SK-N-SH treated with all-trans-retinoic acid at 6 μM for 48 hours (cell line): ENCODE measurements around the gene METTL17.
A peak's percentile ranks its signal among the peaks of the same experiment; 100 is the strongest.
"Not testable (repeated sequence)": the region's sequence is repeated elsewhere in the genome, so short reads cannot be mapped to it uniquely, and the experiment has no call there.

ENCODE experiments used
- ATAC-seq: fragments of 200-7000 bp; cut with Tn5 transposase; 3 replicates; pipeline ENCODE4 v1.9.1; 2020; ENCODE audit warnings: mild to moderate bottlenecking, moderate library complexity
- ARNTL ChIP-seq: fragments of 450-650 bp; formaldehyde crosslinking; IDR thresholded peaks from 2 replicates; pipeline ENCODE4 v1.5.0; 2020; ENCODE audit warnings: low read depth, mild to moderate bottlenecking, moderate library complexity, borderline replicate concordance
- BACH2 ChIP-seq: fragments of 250-450 bp; sonication (Bioruptor Pico); IDR thresholded peaks from 2 replicates; pipeline ENCODE4 v1.9.0; 2021; ENCODE audit warnings: mild to moderate bottlenecking, borderline replicate concordance
- CSDC2 ChIP-seq: fragments of 250-450 bp; sonication (Bioruptor Pico); IDR thresholded peaks from 2 replicates; pipeline ENCODE4 v1.5.0; 2020; ENCODE audit warnings: mild to moderate bottlenecking, moderate library complexity
- ESRRG ChIP-seq: fragments of 250-450 bp; sonication (Bioruptor Pico); IDR thresholded peaks from 2 replicates; pipeline ENCODE4 v1.6.1; 2021; ENCODE audit warnings: mild to moderate bottlenecking
- GLIS3 ChIP-seq: fragments of 250-450 bp; sonication (Bioruptor Pico); IDR thresholded peaks from 2 replicates; pipeline ENCODE4 v1.5.0; 2020; ENCODE audit warnings: mild to moderate bottlenecking, moderate library complexity
- ISL1 ChIP-seq: fragments of 250-450 bp; sonication (Bioruptor Pico); IDR thresholded peaks from 2 replicates; pipeline ENCODE4 v2.1.2; 2022; ENCODE audit warnings: mild to moderate bottlenecking, moderate library complexity
- OSR1 ChIP-seq: fragments of 250-450 bp; sonication (Bioruptor Pico); IDR thresholded peaks from 2 replicates; pipeline ENCODE4 v1.8.0; 2022; ENCODE audit warnings: moderate library complexity, mild to moderate bottlenecking, inconsistent platforms
- PPARA ChIP-seq: fragments of 250-450 bp; sonication (Bioruptor Pico); IDR thresholded peaks from 2 replicates; pipeline ENCODE4 v1.5.0; 2020; ENCODE audit warnings: mild to moderate bottlenecking, borderline replicate concordance
- RARB ChIP-seq: fragments of 250-450 bp; sonication (Bioruptor Pico); IDR thresholded peaks from 2 replicates; pipeline ENCODE4 v1.8.0; 2021; ENCODE audit warnings: mild to moderate bottlenecking, moderate library complexity
- SNAI2 ChIP-seq: fragments of 250-450 bp; sonication (Bioruptor Pico); IDR thresholded peaks from 2 replicates; pipeline ENCODE4 v1.5.0; 2020; ENCODE audit warnings: mild to moderate bottlenecking, moderate library complexity
- TCF4 ChIP-seq: fragments of 250-450 bp; sonication (Bioruptor Pico); IDR thresholded peaks from 2 replicates; pipeline ENCODE4 v1.8.0; 2021; ENCODE audit warnings: mild to moderate bottlenecking, moderate library complexity, borderline replicate concordance
- TOX ChIP-seq: fragments of 250-450 bp; sonication (Bioruptor Pico); IDR thresholded peaks from 2 replicates; pipeline ENCODE4 v1.8.0; 2021; ENCODE audit warnings: mild to moderate bottlenecking, moderate library complexity, borderline replicate concordance
- ZC3H10 ChIP-seq: fragments of 250-450 bp; sonication (Bioruptor Pico); IDR thresholded peaks from 2 replicates; pipeline ENCODE4 v1.5.1; 2021; ENCODE audit warnings: mild to moderate bottlenecking, moderate library complexity
- ZFP3 ChIP-seq: fragments of 250-450 bp; sonication (Bioruptor Pico); IDR thresholded peaks from 2 replicates; pipeline ENCODE4 v1.5.0; 2020; ENCODE audit warnings: mild to moderate bottlenecking, moderate library complexity
- ZFP30 ChIP-seq: fragments of 450-650 bp; formaldehyde crosslinking; IDR thresholded peaks from 2 replicates; pipeline ENCODE4 v1.5.0; 2022; ENCODE audit warnings: mild to moderate bottlenecking, moderate library complexity
- ZNF565 ChIP-seq: fragments of 450-650 bp; formaldehyde crosslinking; conservative IDR thresholded peaks from 2 replicates; pipeline ENCODE4 v1.5.0; 2020; ENCODE audit warnings: low read depth, mild to moderate bottlenecking, moderate library complexity
- ZNF70 ChIP-seq: fragments of 450-650 bp; formaldehyde crosslinking; IDR thresholded peaks from 2 replicates; pipeline ENCODE4 v1.5.0; 2020; ENCODE audit warnings: mild to moderate bottlenecking, moderate library complexity
- ZNF8 ChIP-seq: fragments of 450-650 bp; formaldehyde crosslinking; IDR thresholded peaks from 2 replicates; pipeline ENCODE4 v1.5.0; 2020; ENCODE audit warnings: mild to moderate bottlenecking, moderate library complexity
- TF ChIP-seq, protein P1 (sequence below): fragments of 250-450 bp; sonication (Bioruptor Pico); IDR thresholded peaks from 2 replicates; pipeline ENCODE4 v1.8.0; 2020; ENCODE audit warnings: mild to moderate bottlenecking, moderate library complexity, borderline replicate concordance
- TF ChIP-seq, protein P2 (sequence below): fragments of 250-450 bp; sonication (Bioruptor Pico); IDR thresholded peaks from 2 replicates; pipeline ENCODE4 v1.5.0; 2020; ENCODE audit warnings: mild to moderate bottlenecking, moderate library complexity
- TF ChIP-seq, protein P3 (sequence below): fragments of 250-450 bp; sonication (Bioruptor Pico); IDR thresholded peaks from 2 replicates; pipeline ENCODE4 v1.8.0; 2021; ENCODE audit warnings: low read depth, mild to moderate bottlenecking, moderate library complexity, borderline replicate concordance
- TF ChIP-seq, protein P4 (sequence below): fragments of 250-450 bp; sonication (Bioruptor Pico); IDR thresholded peaks from 2 replicates; pipeline ENCODE4 v1.5.1; 2021; ENCODE audit warnings: mild to moderate bottlenecking, moderate library complexity
- TF ChIP-seq, protein P5 (sequence below): fragments of 250-450 bp; sonication (Bioruptor Pico); IDR thresholded peaks from 2 replicates; pipeline ENCODE4 v1.5.1; 2020; ENCODE audit warnings: low read depth, mild to moderate bottlenecking, moderate library complexity

Gene METTL17

DNA sequence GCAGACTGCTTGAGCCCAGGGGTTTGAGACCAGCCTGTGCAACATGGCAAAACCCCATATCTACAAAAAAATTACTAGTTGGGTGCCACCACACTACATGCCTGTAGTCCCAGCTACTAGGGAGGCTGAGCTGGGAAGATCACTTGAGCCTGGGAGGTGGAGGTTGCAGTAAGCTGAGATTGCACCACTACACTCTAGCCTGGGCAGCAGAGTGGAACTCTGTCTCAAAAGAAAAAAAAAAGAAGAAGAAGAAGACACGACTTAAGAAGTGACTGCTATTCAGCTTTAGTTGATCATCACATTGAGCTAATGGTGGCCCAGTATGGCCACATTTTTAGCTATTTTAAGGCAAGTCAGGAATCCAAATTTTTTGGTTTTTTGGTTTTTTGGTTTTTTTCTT lies 8.9 kb upstream of the METTL17 start:
- TF ChIP-seq SNAI2 (CRISPR knock-in tag) (no peak), ZNF70 (no peak), ISL1 (no peak), ZFP3 (CRISPR knock-in tag) (no peak), ZNF565 (CRISPR knock-in tag) (no peak), TOX (CRISPR knock-in tag) (no peak), RARB (CRISPR knock-in tag) (no peak)
- TF ChIP-seq, protein P1, sequence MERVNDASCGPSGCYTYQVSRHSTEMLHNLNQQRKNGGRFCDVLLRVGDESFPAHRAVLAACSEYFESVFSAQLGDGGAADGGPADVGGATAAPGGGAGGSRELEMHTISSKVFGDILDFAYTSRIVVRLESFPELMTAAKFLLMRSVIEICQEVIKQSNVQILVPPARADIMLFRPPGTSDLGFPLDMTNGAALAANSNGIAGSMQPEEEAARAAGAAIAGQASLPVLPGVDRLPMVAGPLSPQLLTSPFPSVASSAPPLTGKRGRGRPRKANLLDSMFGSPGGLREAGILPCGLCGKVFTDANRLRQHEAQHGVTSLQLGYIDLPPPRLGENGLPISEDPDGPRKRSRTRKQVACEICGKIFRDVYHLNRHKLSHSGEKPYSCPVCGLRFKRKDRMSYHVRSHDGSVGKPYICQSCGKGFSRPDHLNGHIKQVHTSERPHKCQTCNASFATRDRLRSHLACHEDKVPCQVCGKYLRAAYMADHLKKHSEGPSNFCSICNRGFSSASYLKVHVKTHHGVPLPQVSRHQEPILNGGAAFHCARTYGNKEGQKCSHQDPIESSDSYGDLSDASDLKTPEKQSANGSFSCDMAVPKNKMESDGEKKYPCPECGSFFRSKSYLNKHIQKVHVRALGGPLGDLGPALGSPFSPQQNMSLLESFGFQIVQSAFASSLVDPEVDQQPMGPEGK = no peak
- ATAC-seq = no peak

DNA sequence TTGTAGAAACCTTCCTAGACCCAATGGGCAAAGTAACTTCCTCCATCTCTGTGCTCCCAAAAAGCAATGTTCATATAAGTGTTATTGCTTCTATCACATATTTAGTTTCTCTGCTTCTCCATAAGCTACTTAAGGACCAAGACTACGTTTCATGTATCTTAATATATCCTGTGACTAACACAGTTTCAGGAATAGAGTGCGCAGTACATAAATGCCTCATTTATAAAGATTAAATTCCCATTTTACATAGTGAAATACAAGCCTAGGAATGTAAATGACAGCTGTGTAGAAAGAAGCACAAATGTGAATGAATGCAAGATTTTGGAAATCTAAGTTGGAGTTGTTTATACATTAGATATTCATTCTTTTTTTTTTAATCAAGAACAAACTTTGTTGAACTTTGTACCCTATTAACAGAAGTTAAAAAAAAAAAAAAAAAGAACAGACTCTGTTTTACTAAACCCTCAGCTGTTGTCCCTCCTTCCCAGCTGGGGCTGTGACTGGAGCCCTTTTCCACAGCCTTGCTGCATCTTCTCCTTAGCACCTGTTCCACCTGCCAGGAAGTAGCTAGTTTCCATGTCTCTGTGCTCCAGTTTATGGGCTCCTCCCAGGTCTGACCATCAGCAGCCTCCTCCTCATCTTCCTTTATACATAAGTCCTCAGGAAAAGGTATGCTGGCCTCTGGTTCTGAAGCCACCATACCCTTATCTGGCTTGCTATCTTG lies 7.0 kb upstream of the METTL17 start:
- TF ChIP-seq ZNF70 = no peak
- no peak for TF ChIP-seq ZFP30 (CRISPR knock-in tag)
- no peak for TF ChIP-seq GLIS3 (CRISPR knock-in tag)
- TF ChIP-seq, protein P2, sequence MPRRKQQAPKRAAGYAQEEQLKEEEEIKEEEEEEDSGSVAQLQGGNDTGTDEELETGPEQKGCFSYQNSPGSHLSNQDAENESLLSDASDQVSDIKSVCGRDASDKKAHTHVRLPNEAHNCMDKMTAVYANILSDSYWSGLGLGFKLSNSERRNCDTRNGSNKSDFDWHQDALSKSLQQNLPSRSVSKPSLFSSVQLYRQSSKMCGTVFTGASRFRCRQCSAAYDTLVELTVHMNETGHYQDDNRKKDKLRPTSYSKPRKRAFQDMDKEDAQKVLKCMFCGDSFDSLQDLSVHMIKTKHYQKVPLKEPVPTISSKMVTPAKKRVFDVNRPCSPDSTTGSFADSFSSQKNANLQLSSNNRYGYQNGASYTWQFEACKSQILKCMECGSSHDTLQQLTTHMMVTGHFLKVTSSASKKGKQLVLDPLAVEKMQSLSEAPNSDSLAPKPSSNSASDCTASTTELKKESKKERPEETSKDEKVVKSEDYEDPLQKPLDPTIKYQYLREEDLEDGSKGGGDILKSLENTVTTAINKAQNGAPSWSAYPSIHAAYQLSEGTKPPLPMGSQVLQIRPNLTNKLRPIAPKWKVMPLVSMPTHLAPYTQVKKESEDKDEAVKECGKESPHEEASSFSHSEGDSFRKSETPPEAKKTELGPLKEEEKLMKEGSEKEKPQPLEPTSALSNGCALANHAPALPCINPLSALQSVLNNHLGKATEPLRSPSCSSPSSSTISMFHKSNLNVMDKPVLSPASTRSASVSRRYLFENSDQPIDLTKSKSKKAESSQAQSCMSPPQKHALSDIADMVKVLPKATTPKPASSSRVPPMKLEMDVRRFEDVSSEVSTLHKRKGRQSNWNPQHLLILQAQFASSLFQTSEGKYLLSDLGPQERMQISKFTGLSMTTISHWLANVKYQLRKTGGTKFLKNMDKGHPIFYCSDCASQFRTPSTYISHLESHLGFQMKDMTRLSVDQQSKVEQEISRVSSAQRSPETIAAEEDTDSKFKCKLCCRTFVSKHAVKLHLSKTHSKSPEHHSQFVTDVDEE = no peak
- TF ChIP-seq, protein P3, sequence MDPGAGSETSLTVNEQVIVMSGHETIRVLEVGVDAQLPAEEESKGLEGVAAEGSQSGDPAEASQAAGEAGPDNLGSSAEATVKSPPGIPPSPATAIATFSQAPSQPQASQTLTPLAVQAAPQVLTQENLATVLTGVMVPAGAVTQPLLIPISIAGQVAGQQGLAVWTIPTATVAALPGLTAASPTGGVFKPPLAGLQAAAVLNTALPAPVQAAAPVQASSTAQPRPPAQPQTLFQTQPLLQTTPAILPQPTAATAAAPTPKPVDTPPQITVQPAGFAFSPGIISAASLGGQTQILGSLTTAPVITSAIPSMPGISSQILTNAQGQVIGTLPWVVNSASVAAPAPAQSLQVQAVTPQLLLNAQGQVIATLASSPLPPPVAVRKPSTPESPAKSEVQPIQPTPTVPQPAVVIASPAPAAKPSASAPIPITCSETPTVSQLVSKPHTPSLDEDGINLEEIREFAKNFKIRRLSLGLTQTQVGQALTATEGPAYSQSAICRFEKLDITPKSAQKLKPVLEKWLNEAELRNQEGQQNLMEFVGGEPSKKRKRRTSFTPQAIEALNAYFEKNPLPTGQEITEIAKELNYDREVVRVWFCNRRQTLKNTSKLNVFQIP = no peak
- TF ChIP-seq SNAI2 (CRISPR knock-in tag) = no peak
- no peak for TF ChIP-seq BACH2
- no peak for TF ChIP-seq ZC3H10 (CRISPR knock-in tag)
- TF ChIP-seq PPARA = no peak
- TF ChIP-seq, protein P4, sequence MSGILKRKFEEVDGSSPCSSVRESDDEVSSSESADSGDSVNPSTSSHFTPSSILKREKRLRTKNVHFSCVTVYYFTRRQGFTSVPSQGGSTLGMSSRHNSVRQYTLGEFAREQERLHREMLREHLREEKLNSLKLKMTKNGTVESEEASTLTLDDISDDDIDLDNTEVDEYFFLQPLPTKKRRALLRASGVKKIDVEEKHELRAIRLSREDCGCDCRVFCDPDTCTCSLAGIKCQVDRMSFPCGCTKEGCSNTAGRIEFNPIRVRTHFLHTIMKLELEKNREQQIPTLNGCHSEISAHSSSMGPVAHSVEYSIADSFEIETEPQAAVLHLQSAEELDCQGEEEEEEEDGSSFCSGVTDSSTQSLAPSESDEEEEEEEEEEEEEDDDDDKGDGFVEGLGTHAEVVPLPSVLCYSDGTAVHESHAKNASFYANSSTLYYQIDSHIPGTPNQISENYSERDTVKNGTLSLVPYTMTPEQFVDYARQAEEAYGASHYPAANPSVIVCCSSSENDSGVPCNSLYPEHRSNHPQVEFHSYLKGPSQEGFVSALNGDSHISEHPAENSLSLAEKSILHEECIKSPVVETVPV (CRISPR knock-in tag) = no peak
- no peak for TF ChIP-seq ZFP3 (CRISPR knock-in tag)
- TF ChIP-seq ZNF8 = no peak
- TF ChIP-seq TCF4 (CRISPR knock-in tag) = no peak
- no peak for TF ChIP-seq OSR1 (CRISPR knock-in tag)
- TF ChIP-seq CSDC2 = no peak
- TF ChIP-seq ESRRG = no peak
- TF ChIP-seq ZNF565 (CRISPR knock-in tag) = no peak
- no peak for ATAC-seq

DNA sequence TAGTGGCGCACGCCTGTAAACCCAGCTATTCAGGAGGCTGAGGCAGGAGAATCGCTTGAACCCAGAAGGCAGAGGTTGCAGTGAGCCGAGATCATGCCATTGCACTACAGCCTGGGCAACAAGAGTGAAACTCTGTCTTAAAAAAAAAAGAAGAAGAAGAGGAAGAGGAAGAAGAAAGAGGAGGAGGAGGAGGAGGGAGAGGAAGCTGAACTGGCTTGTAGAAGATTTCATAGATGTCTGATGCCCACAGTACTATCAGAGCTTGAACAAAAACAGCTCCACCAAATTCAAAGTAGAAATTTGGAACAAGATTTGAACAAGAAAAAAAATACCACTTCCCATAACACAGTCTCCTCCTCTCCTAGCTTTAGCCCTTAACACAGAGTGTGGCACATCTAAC lies 4.1 kb upstream of the METTL17 start:
- not testable (repeated sequence) for ATAC-seq

DNA sequence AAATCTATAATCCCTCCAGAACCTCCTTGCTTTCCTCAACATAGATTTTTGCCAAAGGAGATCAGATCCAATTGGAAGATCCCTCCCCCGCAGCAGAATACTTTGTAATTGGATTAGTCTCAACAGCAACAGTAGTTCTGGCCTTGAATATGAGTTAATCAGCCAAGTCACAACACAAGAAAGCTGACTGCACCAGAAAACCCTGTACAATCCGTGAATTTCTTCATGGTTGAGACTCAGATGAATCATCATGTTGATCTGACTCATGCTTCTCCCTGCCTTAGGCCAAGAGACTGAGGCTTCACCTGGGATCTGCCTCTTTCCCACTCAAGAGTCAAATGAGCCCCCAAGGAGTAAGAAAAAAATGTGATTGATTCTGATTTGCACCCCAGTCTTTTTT lies 3.0 kb upstream of the METTL17 start:
- peak; percentile 15; the same call in 1 of the 3 replicates for ATAC-seq

More for the DNA sequence above, 3.0 kb upstream of the METTL17 start:
- TF ChIP-seq TCF4 (CRISPR knock-in tag) (no peak), ZNF565 (CRISPR knock-in tag) (no peak), ZC3H10 (CRISPR knock-in tag) (no peak), ARNTL (CRISPR knock-in tag) (no peak), GLIS3 (CRISPR knock-in tag) (no peak), BACH2 (no peak), ZNF70 (no peak), ZFP3 (CRISPR knock-in tag) (no peak)
- TF ChIP-seq, protein P4 (CRISPR knock-in tag) = no peak
- TF ChIP-seq, protein P5, sequence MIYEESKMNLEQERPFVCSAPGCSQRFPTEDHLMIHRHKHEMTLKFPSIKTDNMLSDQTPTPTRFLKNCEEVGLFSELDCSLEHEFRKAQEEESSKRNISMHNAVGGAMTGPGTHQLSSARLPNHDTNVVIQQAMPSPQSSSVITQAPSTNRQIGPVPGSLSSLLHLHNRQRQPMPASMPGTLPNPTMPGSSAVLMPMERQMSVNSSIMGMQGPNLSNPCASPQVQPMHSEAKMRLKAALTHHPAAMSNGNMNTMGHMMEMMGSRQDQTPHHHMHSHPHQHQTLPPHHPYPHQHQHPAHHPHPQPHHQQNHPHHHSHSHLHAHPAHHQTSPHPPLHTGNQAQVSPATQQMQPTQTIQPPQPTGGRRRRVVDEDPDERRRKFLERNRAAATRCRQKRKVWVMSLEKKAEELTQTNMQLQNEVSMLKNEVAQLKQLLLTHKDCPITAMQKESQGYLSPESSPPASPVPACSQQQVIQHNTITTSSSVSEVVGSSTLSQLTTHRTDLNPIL (CRISPR knock-in tag) = no peak
- TF ChIP-seq, protein P2 = no peak
- TF ChIP-seq, all 23 proteins: peak for 0
